Mucosa of gallbladder (tissue), 1 donor: ENCODE data around the gene PITPNB. TPM values are rescaled to one million over a fixed set of nuclear protein-coding genes. Genes with fewer than 3 reads are reported as not detected.

Source experiments
- DNase-seq: peaks from one replicate; pipeline ENCODE4 v3.0.0-alpha.2; 2020; ENCODE audit warnings: low spot score
- total RNA-seq: library from RNA; stranded (reverse); gene quantifications from one replicate; pipeline ENCODE4 v1.2.1, GENCODE V29; 2021
- donor health status: DM: no; HTN: no; CAD: no.

Gene PITPNB
- total RNA-seq, 1 donor from 2014 or later = 80.9 TPM

DNA sequence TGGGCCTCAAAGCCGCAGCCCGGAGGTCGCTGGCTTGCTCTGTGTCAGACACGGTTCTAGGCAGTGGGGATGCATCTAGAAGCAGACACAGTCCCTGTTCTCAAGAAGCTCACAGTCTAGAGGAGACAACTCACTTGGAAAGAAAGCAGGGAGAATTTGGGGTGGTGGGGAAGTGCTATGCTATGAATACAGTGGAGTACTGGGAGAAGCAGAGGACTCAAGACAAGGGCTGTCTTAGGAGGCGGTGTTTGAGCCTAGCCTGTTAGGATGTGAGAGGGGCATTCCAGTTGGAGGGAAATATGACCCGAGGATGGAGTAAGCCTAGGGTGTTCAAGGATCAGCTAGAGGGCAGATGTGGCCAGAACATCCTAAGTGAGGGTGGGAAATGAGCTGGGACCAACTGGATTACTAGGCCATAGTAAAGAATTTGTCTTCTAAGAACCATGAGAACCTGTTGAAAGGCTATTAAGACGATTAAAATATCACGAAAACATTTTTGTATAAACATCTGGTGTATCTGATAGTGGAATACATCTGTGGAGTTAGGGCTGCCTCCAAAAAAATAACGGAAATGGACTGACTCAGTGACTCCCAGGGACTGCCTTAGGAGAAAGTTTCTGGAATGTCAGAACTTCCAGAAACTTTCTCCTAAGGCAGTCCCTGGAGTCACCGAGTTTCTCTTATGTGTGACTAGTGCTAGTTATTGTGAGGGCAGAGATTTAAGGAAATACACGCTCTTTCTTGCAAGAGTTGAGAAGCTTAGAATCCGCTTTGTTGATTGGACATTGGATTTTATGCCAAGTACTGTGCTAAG lies 1.1 kb upstream of the PITPNB start:
- DNase-seq = peak; percentile 21

DNA sequence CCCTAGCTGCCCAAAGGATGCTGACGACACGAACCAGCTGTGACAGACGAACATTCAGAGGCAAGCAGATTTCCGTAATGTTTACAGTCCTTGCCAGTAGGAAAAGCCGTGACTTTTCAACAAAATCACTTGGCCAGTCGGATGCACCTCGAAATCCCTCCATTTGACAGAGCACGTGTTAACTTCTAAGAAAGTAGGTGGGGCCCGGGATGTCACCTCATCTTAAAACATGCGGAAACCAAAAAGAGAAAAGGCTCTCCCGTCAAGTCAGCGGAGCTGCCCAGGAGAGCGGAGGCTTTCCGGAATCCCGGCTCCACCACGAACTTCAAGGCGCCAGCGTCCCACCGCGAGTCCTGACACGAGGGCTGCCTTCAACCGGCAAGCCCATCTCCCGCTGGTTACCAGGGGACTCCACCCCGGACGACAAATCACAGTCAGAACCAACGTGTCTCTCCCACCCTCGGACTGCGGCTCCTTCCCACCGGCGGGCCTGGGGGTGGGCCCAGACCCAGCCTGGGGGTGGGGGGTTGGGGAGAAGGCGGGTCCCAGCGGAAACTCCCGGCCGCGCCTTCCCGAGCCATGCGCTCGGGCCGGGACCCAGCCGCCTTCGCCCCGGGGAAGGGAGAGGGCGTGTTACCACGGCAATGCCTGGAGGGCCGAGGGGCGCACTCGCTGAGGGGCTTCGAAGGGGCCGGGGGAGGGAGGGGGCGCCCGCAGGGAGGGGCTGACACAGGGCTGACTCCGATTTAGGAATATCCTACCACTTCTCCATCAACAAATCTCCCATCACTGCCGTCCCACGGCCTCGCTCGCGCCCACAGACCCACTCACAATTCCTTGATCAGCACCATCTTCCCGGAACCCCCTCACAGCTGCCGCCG lies 475 bp downstream of the PITPNB start:
- peak; percentile 27 for DNase-seq

GRCh38 chr22:27915986-27916385 lies 3.1 kb downstream of the PITPNB start:
- no peak for DNase-seq

- no peak for DNase-seq
Measured at GRCh38 chr22:27913162-27913741, 5.8 kb downstream of the PITPNB start.

GRCh38 chr22:27912101-27912500 lies 7.0 kb downstream of the PITPNB start:
- DNase-seq = no peak

DNA sequence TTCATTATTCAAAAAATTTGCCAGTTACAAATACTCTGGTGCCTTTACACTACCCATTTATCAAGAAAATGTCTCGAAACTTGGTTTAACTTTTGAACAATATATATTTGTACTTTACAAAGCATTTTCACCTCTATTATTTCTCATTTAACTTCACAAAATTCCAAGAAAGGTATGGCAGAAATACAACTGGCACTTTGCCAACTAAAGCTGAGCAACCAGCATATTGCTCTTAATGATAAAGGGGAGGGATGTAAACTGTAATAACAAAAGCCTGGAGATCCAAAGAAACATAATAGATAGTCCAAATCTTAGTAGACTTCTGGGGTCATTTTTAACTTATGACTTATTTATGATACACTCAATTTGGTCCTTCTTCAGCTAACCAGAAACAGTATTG lies 7.7 kb downstream of the PITPNB start:
- no peak for DNase-seq

DNA sequence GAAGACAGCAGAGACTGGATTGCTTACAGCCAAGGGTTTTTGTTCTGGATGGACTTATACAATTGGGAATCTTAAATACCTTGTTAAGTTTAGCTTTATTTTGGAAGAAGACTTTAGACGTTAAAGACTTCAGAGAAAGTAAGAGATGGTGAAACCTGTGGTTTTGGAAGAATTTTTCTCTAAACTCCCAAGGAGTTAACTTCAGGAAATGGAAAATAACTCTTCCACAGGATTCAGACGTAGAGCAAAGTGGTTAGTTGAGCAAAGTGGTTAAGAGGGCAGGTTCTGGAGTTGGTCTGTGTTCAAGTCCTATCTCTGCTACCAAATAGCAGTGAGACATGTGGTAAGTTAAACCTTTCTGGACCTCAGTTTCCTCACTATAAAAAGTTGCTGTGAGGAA lies 12.8 kb downstream of the PITPNB start:
- no peak for DNase-seq

DNA sequence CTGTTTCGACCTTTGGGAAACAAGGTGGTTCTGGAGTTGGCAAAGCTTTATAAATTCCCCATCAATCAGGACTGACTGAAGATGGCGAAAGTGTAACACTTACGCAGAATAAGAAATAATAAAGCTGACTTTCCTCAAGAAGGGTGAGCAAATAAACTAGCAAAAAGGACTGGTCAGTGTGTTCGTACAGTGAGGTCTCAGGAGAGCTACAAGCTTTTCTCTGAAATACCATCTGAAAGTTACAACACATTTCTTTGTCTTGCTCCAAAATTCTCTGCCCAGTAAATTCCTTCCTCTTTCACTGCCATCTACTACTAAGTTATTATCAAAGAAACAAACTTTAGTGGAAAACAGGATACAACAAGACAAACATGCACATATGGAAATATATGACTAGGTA lies 13.4 kb downstream of the PITPNB start:
- no peak for DNase-seq

DNA sequence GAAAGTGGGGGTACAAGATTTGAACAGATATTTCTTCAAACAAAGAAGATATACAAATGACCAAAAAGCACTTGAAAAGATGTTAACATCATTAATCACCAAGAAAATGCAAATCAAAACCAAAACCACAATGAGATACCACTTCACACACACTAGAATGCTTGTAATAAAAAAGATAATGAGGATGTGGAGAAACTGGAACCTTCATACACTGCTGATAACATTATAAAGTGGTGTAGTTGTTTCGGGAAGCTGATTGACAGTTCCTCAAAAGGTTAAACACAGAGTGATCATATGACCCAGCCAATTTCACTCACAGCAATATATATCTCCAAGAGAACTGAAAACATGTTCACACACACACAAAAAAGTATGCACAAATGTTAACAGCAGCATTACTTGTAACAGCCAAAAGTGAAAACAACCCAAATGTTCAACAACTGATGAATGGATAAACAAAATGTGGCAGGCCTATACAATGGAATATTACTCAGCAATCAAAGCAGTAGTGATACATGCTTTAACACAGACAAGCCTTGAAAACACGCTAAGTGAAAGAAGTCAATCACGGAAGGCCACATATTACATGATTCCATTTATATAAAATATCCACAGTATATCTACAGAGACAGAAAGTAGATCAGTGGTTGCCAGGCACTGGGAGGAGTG lies 15.1 kb downstream of the PITPNB start:
- no peak for DNase-seq

DNA sequence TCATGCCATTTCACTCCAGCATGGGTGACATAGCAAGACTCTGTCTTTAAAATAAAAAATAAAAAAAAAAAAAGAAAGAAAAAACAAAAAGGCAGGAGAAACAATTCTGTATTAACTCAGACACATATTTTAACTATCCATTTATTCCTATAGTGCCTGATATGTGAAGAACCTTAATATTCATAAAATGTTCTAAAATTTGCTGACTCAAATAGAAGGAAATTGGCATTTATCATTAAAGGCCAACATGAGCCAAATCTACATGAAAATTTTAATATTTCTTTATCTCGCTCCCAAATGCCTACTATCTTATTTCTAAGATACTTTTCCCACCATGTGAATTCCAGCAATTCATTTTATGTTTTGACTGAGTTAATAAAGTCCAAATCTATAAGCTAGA lies 18.9 kb downstream of the PITPNB start:
- no peak for DNase-seq

DNA sequence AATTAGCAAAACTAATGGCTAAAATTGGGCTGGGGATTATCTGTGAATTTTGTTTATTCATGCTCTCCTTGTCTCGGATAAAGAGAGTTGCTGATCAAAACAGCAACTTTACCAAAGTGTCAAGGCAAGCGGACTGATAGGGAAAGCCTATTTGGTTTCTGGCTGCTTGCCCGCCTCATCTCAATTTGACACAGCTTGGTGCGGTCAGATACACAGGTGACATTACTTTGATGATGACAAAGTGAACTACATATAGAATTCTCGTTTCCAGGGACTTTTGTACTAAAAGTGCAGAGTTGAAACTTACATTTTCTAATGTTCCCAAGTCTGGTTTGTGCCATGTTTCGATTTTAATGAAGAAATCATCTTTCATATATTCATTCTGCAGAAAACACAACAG lies 22.8 kb downstream of the PITPNB start:
- DNase-seq = no peak

- DNase-seq = no peak
Measured at GRCh38 chr22:27895600-27895999, 23.5 kb downstream of the PITPNB start.

DNA sequence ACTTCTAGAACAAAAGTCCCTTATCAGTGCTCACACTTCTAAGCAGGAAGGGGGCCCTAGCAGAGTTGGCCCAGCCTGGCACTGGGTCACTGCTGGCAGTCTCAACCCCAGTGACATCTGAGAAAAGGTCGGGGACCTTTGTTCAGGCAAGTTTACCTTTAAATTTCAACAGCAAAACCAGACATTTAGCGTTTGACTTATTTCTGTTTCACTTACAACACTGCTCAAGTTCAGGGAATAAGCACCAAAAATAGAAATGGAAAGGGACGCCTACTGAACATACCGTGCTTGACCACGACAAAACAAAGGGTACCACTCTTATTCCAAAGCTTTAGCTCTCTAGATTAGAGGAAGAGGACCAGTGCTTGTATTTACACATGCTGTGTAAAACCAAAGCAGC lies 26.2 kb downstream of the PITPNB start:
- no peak for DNase-seq

- DNase-seq = no peak
Measured at GRCh38 chr22:27892064-27892463, 27.0 kb downstream of the PITPNB start.

DNA sequence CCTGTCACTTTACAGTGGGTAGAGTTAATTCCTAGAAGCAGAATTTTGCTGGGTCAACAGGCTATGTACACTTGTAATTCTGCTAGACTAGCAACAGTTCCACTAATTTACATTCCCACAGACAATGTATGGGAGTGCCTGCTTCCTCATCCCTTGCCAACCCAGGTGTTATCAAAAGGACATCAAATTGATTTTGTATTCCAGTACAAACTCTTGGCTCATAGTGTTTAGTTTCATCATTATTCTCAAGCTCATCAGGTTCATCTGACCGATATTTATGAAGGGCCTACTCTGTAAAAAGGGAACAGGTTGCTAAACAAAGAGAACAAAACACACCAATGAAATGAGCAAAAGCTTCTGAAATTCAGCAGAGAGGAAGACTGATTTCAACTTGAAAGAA lies 30.7 kb downstream of the PITPNB start:
- DNase-seq = no peak

DNA sequence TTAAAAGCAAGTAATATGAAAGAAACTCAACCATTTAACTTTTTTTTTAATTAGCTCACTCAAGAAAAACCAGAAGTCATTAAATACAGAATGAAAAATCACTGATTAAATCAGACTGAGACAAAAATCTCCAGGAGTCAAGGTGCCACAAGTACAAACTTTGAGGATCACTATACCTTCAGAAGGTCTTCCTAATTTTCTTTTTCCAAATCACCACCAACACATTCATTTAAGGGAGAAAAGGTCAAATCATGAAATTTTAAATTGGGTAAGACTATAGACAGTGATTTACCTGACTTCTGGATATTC lies 32.3 kb downstream of the PITPNB start:
- no peak for DNase-seq

- no peak for DNase-seq
Measured at GRCh38 chr22:27885977-27886842, 32.8 kb downstream of the PITPNB start.

DNA sequence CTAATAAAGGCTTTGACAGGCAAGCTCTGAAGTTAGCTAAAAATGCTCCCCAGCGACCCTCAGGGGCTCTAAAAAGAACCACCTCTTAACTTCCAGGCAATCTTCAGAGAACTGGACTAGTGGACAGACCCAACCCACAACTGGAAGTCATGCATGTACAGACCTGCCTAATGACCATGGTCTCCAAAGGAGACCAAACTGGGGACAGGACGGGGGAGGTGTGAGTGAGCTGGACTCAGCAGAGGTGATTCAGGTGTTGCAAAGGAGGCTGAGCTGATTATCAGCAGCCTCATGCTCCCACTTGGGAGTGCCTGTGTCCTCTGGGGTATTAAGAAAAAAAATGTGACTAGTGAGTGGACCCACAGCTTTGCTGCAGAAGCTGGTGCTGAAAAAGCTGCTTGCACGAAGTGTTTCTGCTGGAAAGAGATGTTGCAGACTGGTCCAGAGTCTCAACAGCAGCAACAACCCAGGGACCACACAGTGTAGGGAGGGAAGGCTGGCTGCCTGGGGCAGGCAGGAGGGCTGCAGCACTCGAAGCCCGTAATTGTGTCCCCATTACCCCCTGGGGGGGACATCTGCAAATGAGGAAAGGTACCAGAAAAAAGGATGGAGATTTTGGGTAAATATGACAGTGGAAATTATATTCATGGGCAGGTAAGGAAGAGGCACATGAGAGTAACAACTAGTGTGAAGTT lies 35.3 kb downstream of the PITPNB start:
- no peak for DNase-seq

DNA sequence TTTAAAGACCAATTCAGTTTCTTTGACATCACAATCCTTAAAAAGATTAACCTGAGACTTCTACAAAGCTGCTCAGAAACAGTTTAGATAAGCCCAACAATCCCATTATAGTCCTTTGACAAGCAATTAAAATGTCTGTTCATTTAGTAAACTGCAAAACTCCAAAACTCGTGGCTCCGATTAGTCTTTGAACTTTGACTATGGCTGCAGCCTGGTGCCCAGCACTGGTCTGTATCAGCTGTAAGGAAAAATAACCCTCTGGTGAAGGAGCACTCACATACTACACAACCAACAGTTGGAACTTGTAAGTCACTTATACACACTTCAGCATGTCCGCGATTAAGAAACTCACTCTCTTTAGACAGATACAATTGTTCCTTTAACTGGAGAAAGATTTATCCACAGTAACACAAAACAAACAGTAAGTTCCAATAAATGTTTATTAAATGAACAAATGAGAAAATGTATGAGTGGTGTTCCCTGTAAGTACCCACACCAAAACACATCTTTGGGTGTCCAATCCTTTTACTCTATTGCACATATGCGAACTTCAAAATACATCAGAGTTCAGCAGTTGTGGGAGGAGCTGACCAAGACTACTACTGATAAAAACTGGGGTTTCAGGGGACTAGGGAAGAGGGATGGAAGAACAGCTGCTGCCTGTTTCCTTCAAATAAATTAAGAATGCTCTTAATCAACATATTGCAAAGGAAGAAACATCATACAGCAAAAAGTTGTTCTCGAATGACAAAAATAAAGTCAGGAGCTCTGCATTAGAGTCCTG lies 36.4 kb downstream of the PITPNB start:
- DNase-seq = no peak

- peak; percentile 57 for DNase-seq
Measured at GRCh38 chr22:27881421-27881820, 37.6 kb downstream of the PITPNB start.
